DMS114 treated with DMSO at 0.1 percent for 48 hours (cell line): Measurements from ENCODE around the gene BHLHA15.

ENCODE experiments used
- DNase-seq: peaks from one replicate; lab custom pipeline; 2025; ENCODE audit not compliant: unreplicated experiment; lab: John Stamatoyannopoulos, UW

BHLHA15 gene

DNA sequence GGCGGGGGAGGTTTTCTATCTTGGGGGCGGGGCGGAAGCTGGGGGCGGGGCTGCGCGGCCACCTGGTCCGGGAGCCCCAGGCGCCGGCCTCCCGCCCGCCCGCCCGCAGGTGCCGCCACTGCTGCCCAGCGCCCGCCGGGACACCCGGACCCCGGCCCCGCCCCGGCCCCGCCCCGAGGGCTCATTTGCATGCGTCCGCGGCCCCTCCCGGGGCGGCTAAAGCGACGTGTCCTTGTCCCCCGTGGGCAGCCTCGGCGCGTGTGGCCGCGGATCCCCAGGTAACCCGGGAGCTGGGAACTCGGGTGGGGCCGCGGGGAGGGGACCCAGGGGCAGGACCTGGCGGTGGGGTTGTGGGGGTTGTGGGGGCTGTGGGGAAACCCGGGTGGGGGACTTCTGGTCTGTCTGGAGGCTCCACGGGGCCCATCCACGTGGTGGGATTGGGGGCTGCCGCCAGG lies at the start of gene BHLHA15:
TSS of gene BHLHA15 (plus strand) at position 219 of the 455 bp plus-strand sequence. CDS start 871 bp downstream, outside the sequence.
- DNase-seq = no peak

DNA sequence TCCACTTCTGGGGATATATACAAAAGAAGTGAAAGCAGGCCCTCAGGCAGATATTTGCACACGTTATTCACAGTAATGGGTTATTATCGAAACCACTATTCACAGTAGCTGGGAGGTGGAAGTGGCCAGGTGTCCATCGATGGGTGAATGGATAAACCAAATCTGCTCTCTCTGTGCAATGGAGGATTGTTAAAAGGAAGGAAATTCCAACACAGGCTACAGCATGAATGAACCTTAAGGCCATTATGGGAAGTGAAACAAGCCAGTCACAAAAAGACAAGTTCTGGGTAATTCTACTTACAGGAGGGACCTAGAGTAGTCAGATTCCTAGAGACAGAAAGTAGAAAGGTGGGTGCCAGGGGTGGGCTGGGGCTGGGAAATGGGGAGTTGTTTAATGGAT lies 48.5 kb upstream of the BHLHA15 start:
- no peak for DNase-seq

DNA sequence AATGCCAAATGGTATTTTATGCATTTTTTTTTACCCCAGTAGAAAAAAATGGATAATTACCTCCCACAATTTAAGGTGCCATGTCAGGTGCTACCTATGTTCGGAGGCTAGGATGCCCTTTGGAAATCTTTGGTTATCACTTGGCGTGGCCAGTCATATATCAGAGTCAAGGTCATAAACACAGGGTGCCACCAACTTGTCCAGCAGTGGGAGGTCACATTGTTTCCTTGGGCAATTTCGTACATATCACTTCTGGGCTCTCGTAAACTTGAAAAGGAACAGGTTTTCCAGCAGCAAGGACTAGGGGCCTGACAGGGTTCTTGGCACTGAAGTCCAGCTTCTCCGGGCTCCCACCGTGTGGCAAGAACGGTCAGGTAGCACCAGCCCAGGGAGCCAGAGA lies 48.0 kb upstream of the BHLHA15 start:
- no peak for DNase-seq

DNA sequence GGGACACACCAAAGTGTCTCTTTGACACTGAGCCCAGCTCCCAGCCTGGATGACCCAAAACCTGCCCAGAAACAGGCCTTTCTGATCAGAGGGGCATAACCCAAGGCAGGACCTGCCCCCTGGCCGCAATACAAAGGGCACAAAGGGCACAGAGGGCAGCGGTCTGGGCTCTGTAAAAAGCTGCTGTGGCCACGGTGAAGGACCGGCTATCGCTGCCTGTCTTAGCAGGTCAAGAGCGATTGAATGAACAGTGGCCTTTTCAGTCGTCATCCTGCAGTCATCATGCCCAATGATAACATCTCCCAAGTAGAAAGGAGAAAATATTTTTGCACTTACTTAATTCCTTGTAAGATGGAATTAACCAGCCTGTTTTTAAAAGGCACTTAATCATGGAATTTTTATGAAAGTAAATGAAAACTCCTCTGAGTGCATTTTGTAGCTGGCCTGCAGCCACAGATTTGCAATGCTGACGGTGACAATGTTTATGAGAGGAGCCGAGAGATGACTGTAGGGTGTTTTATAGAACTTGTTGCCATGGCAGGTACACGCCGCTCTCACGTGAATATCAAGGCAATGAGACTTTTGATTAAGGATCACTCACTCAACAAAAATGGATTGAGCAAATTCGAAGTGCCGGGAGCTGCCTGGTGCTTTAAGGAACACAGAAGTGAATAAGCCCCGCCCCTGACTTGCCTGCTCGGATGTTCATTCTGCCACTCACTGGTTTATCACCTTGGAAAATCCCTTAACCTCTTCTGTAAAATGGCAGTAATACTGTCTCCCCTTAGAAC lies 47.3 kb upstream of the BHLHA15 start:
- DNase-seq = no peak

DNA sequence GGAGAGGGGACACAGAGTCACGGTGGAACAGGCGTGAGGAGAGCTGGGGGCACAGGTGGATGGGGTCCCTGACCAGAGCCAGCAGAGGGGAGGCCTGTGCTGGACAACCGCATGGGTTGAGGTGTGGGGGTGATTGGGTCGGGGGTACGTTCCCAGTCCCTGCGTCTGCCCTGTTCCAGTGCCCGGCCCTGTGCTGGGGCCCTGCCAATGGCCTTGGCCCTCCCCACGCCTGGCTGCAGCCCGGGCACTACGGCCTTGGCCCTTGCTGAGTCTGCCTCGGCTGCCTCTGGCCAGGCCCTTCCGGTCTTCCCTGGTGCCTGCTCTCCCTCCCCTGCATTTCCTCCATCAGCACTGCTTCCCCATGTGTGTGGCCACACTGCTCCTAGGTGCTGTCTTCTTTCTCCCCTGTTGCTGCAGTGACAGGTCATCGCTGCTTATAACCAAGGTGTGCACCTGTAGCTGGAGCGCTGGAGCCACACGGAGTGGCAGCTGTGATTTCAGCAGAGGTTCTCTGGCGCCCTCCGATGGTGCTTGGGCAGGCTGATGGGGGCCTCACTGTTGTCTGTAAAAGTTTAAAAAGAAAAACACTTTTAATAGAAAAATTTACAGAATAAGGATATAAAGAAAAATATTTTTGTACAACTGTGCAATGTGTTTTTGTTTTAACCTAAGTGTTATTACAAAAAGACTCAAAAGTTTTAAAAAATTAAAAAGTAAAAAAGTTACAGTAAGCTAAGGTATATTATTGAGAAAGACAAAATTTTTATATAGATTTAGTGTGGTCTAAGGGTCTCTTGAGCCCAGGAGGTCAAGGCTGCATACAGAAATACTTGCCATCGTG lies 45.2 kb upstream of the BHLHA15 start:
- no peak for DNase-seq

DNA sequence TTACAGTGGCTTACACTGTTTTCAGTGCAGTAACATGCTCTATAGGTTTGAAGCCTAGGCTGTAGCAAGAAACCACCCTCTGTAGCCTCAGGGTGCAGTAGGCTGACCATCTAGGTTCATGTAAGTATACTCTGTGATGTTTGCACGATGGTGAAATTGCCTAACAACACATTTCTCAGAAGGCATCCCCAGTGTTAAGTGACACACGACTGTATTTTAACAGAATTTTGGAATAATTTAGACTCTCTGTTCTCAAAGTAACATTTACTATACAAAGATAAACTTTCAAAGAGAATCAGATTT lies 44.6 kb upstream of the BHLHA15 start:
- no peak for DNase-seq

DNA sequence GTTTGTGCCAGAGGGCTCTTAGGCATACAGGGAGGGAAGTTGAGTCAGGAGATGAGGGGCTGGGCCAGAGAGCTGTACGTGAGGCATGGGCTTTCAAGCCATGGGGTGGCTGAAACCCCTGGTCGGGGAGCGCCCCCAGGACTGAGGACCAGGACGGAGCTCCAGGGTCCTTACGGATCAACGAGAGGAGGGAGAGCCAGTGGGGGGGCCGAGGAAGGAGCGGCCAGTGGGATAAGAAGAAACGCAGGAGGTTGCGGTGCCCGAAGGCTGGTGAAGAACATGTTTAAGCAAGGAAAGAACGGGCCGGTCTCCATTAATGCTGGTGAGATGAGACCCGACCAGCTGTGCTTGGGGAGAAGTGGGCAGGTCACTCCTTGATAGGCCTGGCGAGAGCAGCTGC lies 43.6 kb upstream of the BHLHA15 start:
- DNase-seq = no peak

DNA sequence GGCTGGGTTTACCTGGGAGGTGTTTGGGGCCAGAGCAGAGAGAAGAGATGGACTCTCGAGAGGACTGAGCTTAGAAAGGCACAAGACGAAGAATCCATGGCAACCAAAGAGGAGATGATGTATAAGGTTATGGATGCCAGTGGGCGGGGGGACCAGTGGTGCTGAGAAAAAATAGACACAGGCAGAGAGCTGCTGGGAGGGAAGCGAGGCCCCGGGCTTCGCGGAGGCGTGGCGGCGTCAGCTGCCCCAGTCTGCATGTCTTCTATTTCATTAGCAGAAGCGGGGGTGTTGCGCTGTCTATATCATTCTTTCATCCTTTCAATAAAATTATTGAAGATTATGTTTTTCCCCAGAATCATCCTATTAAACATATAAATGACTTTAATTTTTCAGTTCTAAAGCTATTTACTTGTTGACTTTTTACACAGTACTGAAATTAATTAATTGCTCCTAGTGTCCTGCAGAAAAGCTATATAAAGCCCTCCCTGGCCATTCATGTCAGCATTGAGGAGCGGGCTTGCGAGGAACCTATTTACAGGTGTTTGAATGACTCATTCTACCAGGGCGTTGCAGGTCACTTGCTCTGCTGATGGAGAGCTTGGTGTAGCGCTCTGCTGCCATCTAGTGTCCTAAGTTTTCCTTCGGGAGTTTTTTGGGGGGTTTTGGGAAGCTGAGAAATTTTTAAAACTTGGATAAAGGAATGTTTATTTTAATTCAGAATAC lies 42.9 kb upstream of the BHLHA15 start:
- DNase-seq = peak; percentile 23

DNA sequence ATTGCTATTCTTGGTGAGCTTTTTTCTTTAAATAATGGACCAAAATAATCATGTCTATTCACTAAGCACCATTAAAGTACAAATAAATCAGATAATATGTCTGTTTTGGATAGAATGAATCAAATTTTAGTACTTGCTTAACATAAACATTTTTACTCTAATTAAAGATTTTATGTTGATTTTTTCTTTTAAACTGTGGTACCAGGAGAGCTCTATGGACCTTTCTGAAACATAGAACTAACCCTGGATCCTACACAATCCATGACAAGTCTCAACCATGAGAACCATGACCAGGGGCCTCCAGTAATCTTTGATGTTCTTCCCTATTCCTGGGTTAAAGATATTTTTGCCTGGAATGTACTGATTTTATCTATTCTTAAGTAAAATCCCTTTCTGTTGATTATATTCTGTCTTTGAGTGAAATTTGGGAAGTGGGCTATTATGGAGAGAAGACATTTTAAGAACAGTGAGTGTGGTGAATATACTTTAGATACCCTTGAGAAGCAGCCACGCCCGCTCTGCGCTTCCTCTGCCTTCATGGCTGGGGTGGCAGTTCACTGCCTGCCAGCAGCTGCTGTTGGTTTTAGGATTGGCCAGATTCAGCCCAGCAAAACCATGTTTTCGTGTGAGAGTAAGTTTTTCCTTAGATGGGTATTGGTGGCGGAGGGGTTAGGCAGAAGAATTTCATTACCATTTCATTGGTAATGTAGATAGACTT lies 42.2 kb upstream of the BHLHA15 start:
- DNase-seq = no peak

DNA sequence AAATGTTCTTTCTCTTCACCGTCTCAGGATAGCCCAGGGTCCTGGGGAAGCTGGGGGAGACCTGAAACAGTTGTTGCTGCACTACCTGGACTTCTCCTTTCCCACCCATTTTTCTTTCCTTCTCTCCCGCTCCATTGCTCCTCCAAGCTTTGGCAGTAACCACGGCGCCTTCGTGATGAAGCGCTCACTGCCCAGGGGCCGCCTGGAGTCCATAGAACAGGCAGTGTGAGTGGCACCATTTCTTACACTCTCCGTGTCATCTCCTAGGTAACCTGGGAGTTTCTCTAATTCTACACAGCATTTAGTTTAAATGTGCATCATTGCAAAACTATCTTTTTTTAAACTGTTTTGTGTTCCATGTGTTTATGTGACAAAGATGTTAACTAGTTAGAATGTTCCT lies 40.3 kb upstream of the BHLHA15 start:
- no peak for DNase-seq

DNA sequence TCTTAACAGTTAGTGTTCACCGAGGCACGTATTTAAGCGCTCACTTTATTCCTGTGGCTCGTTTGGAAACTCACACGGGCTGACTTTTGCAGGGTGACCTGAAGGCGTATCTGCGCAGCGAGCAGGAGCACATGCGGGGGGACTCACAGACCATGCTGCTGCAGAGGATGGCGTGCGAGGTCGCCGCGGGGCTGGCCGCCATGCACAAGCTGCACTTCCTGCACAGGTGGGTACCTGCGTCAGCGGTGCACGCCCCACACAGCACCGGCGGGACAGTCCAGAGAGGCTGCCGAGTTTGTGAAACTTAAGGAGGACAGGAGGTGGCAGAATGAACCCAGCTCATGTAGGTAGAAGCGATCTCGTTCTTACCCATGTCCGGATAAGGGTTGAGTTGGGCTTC lies 39.8 kb upstream of the BHLHA15 start:
- no peak for DNase-seq

DNA sequence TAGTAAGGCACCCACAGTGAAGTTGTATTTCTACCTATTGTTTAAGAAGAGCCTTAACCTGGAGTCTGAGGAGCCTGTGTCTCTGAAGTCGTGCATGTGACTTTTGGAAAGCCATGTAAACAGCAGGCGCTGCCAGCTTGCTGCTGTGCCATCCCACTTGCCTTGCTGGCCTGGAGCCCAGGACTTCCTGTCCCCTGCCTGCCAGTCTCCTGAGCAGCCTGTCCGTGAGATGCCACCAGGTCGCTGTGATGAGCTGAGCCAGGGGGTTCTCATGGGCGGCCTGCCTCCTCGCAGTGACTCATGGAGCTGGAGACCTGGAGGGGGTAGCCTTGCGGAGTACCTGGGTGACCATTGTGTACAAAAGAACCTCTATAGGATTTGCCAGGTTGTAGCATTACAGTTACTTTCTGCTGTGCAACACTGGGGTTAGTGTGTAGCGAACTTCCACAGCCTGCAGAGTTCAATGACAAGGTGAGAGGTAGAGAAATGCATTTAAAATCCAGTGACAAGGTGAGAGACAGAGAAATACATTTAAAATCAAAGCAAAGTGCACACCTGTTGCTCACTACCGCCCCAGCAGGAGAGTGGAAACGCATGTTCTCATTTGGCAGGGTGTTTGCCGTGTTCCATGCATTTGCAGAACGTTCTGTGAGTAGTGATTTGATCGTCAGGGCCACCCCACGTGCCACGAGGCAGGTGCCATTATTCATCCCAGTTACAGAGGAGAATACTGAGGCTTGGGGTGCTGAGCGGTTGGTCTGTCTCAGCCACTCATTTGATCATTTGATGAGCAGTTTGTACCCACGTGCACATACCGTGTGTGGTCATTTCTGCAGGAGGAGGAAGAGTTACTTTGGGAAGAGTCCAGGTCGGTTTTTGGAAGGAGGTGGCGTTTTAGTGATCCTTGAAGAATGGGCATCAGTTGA lies 36.6 kb upstream of the BHLHA15 start:
- DNase-seq = no peak

DNA sequence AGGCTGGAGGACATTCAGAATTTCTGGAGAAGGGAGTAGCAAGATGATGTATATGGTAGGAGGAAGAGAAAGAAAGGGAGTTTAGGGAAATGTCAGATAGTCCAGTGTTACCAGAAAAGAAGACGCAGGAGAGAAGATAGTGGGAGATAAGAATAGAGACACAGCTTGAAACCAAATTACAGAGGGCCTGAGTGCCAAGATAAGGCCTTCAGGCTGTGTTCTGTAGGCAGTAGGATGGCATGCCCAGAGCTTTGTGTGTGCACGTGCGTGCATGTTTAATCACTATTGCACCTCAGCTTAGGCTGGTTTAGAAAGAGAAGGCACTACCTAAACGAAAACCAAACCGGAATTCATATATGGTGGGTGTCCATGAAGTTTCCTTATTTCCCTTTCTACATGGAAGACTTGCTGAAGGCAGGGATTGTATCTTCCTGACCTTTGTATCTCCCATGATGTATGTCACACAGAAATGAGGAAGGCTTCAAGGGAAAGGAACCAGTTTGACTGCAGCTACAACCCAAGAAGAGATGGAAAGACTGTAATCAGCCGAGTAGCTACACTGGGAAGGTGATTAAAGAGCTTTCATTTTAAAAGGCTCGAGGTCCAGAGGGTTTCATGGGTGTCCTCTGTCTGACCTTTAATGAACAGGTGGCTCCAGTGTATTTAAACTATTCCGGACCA lies 35.8 kb upstream of the BHLHA15 start:
- no peak for DNase-seq

DNA sequence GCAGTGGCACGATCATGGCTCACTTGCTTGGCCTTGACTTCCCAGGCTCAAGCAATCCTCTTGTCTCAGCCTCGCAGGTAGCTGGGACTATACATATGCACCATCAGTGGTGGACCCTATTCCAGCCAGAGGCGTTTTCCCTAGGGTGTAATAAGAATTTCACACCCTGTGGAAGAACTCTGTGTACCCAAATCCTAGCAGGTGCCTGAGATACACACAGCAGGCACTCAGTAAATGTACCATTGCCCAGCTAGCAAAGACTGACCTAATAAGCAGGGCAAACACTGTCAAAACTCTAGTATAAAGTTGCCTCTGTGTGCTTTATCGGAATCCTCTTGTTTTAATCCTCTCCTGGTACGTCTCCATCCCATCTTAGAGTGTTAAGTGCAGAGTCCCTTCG lies 33.7 kb upstream of the BHLHA15 start:
- no peak for DNase-seq

DNA sequence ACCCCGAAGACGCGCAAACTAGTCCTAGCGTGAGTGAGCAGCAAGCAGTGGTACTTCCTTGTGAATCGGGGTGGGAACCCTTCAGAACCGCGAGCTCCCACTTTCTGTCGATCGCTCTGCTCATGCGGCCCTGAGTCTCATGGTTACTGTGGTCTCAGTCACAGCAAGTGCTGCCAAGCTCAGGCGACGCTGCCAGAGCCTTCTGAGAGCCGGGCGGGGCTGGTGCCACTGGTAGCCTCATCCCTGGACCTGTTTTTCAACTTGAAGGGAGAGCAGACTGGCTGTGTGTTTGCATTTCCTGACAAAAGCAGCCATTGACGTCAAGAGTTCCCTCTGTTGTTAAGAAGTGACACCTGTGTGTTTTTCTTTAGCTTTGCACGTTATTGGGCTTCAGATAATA lies 32.9 kb upstream of the BHLHA15 start:
- no peak for DNase-seq

DNA sequence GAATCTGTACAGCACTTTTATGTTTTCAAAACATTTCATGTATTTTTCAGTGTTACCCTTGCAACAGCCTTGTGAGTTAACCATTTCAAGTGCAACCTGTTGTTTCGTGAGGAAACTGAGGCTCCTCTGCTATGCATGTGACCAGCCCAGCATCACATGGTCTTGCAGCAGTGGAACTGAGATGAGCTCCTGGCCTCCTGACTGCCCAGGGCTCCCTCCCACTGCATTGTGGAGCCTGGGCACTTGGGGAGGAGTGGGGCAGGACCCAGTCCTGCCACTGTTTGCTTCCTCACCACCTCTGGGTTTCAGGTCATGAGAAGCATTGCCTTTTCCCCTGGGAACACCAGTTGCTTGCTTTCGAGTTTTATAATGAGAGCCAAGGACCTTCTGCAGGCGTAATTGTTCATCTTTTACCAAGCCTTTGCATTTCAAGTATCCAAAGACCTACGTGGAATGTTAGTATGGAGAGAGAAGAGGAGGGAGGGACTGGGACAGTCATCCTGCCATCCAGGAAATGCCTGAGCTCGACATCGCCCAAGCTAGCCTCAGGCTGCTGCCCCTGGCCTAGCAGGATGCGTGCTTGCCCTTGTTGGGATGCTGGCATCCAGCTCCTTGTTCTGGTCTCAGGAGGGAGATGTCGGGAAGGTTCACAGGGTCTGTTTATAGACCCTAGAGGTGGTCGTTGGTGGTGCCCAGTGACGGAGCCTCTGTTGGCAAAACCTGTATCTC lies 32.3 kb upstream of the BHLHA15 start:
- DNase-seq = no peak

DNA sequence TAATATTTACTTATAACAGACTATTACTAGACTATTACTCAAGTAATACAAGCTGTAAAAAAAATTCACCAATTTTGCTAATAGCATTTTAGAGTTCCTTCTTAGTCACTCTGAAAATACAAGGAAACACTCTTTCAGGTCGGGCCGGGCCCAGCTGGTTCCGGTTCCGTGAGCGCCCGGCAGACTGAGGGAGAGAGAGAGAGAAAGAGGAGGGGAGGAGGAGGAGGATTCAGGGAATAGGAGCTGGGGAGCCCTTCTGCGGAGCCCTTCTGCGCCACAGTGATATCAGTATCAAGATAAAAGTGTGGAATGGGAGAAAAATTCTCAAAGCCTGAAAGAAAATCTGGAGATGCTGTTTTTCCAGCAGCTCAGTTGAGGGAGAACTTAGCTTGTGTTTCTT lies 30.5 kb upstream of the BHLHA15 start:
- no peak for DNase-seq

DNA sequence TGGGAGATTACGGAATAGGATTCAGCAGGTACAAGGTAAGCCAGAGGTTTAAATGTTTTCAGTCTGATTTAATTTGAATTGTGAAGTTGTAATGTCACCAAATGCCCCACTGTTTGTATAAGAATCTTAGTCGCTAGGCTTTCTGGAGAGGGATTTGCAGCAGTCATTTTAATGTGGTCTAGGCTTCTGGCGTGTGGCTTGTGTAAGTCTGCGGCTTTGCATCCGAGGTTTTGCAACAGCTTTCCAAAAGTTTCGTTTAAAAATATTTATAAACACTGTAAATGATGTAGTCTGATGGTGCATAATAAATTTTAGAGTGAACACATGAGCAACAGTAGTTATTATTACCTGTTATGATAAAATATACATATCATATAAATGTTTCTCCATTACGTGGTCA lies 26.1 kb upstream of the BHLHA15 start:
- no peak for DNase-seq
